Ecto neural progenitor cell (in vitro differentiated cells): ENCODE measurements around the gene TP53.

ENCODE experiments used
- DNase-seq: peaks from one replicate; pipeline ENCODE4 v3.0.0-alpha.2; 2018; ENCODE audit warnings: low spot score

The TP53 gene

GRCh38 chr17:7706631-7707354 is 19.5 kb upstream of the TP53 start:
- no peak for DNase-seq

GRCh38 chr17:7705269-7706255 is 18.3 kb upstream of the TP53 start:
- DNase-seq, result peak; percentile 72

DNA sequence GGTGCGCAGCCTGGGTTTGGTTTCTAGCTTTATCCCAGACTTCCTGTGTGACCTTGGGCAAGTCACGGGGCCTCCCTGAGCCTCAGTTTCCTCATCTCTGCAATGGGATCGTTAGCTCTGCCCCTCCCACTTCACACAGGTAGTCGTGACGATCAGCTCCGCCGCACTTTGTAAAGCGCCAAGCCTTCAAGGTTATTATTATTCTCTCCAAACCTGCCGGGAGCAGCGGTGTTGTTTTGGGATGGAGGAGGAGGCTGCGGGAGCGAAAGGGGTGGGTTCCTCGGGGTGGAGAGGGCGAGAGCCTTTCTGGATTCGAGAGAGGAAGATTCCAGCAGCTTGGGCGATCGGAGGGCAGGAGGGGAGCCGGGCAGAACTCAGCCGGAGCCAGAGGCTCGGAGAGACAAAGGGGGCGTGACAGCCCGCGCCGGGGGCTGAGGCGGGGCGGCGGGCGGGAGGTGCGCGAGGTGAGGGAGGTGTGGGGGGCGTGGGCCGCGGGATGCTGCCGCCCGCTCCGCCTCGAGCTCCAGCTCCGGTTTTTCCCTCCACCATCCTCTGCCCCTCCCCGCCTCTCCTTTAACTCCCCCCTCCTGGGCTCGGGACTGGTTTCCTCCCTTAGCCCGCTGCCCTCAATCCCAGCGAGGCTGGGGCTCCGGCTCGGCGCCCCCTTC is 17.4 kb upstream of the TP53 start, which contains the start of gene EFNB3:
EFNB3 (plus strand) TSS at position 602 of the 668 bp plus-strand sequence. CDS start 397 bp downstream, outside the sequence.
- peak; percentile 91 for DNase-seq

- peak; percentile 91 for DNase-seq
These were observed 16.5 kb upstream of the TP53 start for GRCh38 chr17:7703584-7704479.

DNA sequence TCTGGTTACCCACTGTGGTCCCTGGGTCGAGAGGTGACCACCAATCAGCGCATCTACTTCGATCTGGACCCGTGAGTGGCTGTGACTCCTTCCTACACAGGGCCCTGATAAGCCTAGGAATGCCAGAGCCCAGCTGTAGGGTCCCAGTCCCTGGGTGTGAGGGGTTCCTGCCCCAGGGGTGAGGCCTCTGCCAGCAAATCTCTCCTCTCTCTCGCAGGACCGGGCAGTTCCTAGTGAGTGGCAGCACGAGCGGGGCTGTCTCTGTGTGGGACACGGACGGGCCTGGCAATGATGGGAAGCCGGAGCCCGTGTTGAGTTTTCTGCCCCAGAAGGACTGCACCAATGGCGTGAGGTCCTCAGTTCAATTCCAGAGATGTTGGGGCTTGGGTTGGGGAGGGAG is 15.5 kb upstream of the TP53 start:
- no peak for DNase-seq

- no peak for DNase-seq
These were observed 14.4 kb upstream of the TP53 start for GRCh38 chr17:7701681-7702080.

- no peak for DNase-seq
These were observed 13.2 kb upstream of the TP53 start for GRCh38 chr17:7700510-7700909.

- no peak for DNase-seq
These were observed 10.7 kb upstream of the TP53 start for GRCh38 chr17:7697828-7698588.

DNA sequence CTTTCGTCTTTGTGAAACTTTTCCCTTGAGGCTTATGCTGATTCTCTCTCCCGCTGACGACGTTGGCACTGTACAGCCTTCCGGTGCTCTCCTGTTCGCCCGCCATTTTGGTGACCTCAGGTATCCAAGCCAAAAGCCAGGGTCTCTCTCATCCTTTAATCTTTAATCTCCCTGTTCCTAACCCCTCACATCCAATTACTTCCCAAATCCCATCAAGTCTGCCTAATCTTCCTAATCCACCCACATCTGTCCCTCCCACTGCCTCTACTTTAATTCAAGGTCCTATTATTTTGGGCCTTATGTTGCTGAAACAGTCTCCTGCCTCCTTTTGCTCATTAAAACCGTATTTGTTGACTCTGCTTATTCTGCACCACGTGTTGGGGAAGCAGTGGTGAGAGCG is 8.3 kb upstream of the TP53 start:
- DNase-seq, result no peak

- DNase-seq, result no peak
These were observed 1.6 kb upstream of the TP53 start for GRCh38 chr17:7688808-7689316.

DNA sequence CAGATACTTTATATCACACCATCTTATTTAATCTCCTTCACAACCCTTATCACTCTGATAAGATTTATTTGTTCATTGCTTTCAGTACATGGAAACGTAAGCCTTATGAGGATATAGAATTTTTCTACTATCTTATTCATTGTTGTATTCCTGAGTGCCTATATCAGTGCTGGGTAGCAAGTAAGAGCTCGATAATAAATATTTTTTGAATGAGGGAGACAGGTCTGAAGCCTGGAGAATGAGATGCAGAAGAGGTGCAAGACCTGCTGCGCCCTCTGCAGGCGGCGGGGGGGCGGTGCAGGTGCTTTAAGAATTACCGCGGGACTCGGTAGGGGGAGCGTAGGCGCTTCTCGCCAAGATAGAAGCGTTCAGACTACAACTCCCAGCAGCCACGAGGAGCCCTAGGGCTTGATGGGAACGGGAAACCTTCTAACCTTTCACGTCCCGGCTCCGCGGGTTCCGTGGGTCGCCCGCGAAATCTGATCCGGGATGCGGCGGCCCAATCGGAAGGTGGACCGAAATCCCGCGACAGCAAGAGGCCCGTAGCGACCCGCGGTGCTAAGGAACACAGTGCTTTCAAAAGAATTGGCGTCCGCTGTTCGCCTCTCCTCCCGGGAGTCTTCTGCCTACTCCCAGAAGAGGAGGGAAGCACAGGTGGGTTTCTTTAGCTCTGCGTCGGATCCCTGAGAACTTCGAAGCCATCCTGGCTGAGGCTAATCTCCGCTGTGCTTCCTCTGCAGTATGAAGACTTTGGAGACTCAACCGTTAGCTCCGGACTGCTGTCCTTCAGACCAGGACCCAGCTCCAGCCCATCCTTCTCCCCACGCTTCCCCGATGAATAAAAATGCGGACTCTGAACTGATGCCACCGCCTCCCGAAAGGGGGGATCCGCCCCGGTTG is 868 bp upstream of the TP53 start, which contains the start of gene WRAP53:
WRAP53 (plus strand) TSS at position 570 of the 900 bp plus-strand sequence; CDS start at position 742, 172 bp downstream.
- DNase-seq, result peak; percentile 100

- peak; percentile 93 for DNase-seq
These were observed 843 bp downstream of the TP53 start for GRCh38 chr17:7686222-7687071.

DNA sequence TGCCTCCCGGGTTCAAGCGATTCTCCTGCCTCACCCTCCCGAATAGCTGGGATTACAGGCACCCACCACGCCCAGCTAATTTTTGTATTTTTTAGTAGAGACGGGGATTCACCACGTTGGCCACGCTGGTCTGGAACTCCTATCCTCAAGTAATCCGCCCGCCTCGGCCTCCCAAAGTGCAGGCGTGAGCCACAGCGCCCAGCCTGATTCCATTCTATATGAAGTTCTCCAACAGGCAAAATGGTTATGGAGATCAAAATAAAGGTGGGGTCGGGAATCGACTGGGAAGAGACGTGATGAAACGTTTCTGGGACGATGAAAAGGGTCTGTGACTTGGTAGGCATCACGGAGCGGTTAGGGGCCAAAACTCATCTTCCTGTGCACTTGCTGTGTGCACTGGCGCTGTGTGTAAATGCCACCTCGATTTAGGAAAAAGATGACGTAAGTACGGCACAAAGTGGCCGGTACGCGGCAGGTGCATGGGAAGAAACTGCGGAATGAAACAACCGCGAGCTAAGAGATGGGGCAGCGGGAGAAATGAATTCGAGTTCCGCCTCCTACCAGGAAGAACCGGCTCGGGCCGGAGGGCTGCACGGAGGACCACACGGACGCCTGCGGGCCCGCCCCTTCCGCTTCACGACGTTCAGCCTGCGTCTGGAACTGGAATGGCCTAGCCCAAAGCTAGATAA is 1.6 kb downstream of the TP53 start:
- peak; percentile 98 for DNase-seq

- DNase-seq, result no peak
These were observed 2.3 kb downstream of the TP53 start for GRCh38 chr17:7684851-7685532.

GRCh38 chr17:7677388-7678067 is 9.8 kb downstream of the TP53 start:
- no peak for DNase-seq

DNA sequence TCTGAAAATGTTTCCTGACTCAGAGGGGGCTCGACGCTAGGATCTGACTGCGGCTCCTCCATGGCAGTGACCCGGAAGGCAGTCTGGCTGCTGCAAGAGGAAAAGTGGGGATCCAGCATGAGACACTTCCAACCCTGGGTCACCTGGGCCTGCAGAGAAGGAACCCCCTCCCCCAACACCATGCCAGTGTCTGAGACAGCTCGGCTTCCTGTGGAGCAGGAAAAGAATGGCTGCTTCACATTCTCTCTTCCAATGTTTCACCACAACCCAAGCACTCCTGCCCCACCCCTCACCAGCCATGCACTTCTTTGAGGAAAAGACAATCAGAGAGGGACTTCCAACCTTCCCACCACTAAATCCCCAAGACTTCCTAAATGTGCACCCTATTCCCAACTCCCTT is 10.8 kb downstream of the TP53 start:
- DNase-seq, result no peak
